Esophagus muscularis mucosa (tissue), 4 donors: ENCODE data around the gene CPNE1. TPM values are rescaled to one million over a fixed set of nuclear protein-coding genes. Genes with fewer than 3 reads are reported as not detected.
"Not testable (repeated sequence)": the region's sequence is repeated elsewhere in the genome, so short reads cannot be mapped to it uniquely, and the experiment has no call there.

ENCODE experiments used
- DNase-seq: peaks from one replicate; pipeline ENCODE4 v3.0.0-alpha.2; 2017; ENCODE audit errors: extremely low spot score
- H3K27ac ChIP-seq, 4 donors: fragments of 200-600 bp; sonication (generic); replicated peaks in 1 of 4; 1 replicate in 3 of 4; 2 replicates in 1 of 4; pipeline ENCODE4 v1.5.1; 2016 to 2019; ENCODE audit warnings: mild to moderate bottlenecking in 1 of 4
- H3K27me3 ChIP-seq, 4 donors: fragments of 200-600 bp; sonication (generic); one replicate each; pipeline versions ENCODE4 v1.5.1 to v1.6.0; 2016 to 2019
- H3K36me3 ChIP-seq, 4 donors: fragments of 200-600 bp; sonication (generic); one replicate each; pipeline ENCODE4 v1.5.1; 2016 to 2019
- H3K4me1 ChIP-seq, 4 donors: fragments of 200-600 bp; sonication (generic); one replicate each; pipeline ENCODE4 v1.5.1; 2016 to 2019
- H3K4me3 ChIP-seq, 4 donors: fragments of 200-600 bp; sonication (generic); 1 replicate in 2 of 4; 2 replicates in 2 of 4; pipeline ENCODE4 v1.5.1; 2016 to 2019; ENCODE audit warnings: mild to moderate bottlenecking in 4 of 4, moderate library complexity in 1 of 4
- H3K9me3 ChIP-seq, 4 donors: fragments of 200-600 bp; sonication (generic); 1 replicate in 3 of 4; 2 replicates in 1 of 4; pipeline ENCODE4 v1.5.1; 2016 to 2019
- EP300 ChIP-seq: sonication (generic); formaldehyde crosslinking; IDR thresholded peaks from one replicate; pipeline ENCODE4 v1.6.1; 2017; ENCODE audit warnings: antibody characterized with exemption
- POLR2A ChIP-seq: fragments of 450-650 bp; IDR thresholded peaks from one replicate; pipeline ENCODE4 v1.6.1; 2017; ENCODE audit warnings: antibody characterized with exemption, moderate library complexity, mild to moderate bottlenecking, low read depth
- POLR2AphosphoS5 ChIP-seq, 2 donors: sonication (generic); formaldehyde crosslinking; IDR thresholded peaks; one replicate each; pipeline ENCODE4 v1.6.1; 2017; ENCODE audit warnings: antibody characterized with exemption in 2 of 2
- WGBS: methylation state at CpG from one replicate; pipeline ENCODE4 v1.1.5; 2018; 5-methylcytosine and 5-hydroxymethylcytosine counted together
- intact Hi-C: fragments of 100-400 bp; cut with DNase I; formaldehyde crosslinking; loops from one replicate; pipeline ENCODE4 v1.15.1; 2023
- total RNA-seq, 4 donors: library from RNA; depleted of rRNA; stranded (reverse); fragments of >200 nt; gene quantifications; one replicate each; pipeline versions ENCODE4 v1.1.0 to v1.2.1, GENCODE V29; 2016
- TF ChIP-seq, protein P1 (sequence below), 3 experiments: fragments of 200-600 bp in 2 of 3; fragments of 450-650 bp in 1 of 3; sonication (generic) in 2 of 3; IDR thresholded peaks; one replicate each; pipeline ENCODE4 v1.5.1; 2017 to 2019; ENCODE audit warnings: antibody characterized with exemption in 3 of 3, mild to moderate bottlenecking in 2 of 3, moderate library complexity in 1 of 3

Gene CPNE1
- total RNA-seq, 4 donors from 2014 or later, result 23.0 to 148 (median 99.9) TPM

DNA sequence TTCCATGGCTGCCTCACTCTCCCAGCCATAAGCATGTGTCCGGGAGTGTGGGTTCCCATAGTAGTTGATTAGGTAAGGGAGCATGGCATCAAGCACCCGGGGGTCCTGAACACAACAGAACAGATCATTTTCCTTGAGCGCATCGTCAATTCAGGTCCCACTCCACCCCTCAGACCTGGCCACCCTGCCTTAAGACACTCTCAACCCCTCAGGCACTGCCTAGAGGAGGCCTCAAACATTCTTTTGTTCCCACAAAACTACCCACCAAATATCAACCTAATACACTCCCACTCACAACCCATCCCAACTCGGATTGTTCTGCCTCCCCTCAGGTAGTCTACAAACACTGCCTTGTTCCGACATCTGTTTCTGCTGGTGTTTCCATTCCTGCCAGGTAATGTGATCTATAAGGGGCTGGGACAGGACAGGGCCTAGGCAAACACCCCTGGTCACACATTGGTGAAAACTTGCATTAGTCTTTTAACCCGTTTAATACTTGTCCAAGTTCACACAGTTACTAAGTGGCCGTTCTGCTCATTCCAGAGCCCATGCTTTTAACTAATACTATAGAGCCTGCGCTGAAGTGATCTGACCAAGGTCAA lies 33.1 kb upstream of the CPNE1 start:
- H3K9me3 ChIP-seq, result no peaks in the 10 kb centered on the region
- H3K4me1 ChIP-seq, result peaks cover 19 to 40% (median 29%) of the 10 kb centered on the region in 4 donors
- TF ChIP-seq EP300 (no peak), POLR2A (no peak), POLR2AphosphoS5 (IDR thresholded peaks at IDR 0.05) (no peak)
- TF ChIP-seq, protein P1, sequence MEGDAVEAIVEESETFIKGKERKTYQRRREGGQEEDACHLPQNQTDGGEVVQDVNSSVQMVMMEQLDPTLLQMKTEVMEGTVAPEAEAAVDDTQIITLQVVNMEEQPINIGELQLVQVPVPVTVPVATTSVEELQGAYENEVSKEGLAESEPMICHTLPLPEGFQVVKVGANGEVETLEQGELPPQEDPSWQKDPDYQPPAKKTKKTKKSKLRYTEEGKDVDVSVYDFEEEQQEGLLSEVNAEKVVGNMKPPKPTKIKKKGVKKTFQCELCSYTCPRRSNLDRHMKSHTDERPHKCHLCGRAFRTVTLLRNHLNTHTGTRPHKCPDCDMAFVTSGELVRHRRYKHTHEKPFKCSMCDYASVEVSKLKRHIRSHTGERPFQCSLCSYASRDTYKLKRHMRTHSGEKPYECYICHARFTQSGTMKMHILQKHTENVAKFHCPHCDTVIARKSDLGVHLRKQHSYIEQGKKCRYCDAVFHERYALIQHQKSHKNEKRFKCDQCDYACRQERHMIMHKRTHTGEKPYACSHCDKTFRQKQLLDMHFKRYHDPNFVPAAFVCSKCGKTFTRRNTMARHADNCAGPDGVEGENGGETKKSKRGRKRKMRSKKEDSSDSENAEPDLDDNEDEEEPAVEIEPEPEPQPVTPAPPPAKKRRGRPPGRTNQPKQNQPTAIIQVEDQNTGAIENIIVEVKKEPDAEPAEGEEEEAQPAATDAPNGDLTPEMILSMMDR (IDR thresholded peaks at IDR 0.05), result no peak
- peaks cover 13 to 57% (median 56%) of the 10 kb centered on the region in 4 donors for H3K36me3 ChIP-seq
- DNase-seq, result no peak
- H3K27me3 ChIP-seq, result no peaks in the 10 kb centered on the region
- intact Hi-C loops, result loop anchor here (2.0 kb wide), 1 partner anchor 75 kb away; the partner anchor contains the start of gene PHF20
- WGBS, result 72% methylated on average over 9 of the region's 9 CpGs
- peak overlapping the region in 2 of 4 donors; percentile 91 to 95 for H3K27ac ChIP-seq
- peak overlapping the region; percentile 88 to 100 (median 92) for H3K4me3 ChIP-seq

DNA sequence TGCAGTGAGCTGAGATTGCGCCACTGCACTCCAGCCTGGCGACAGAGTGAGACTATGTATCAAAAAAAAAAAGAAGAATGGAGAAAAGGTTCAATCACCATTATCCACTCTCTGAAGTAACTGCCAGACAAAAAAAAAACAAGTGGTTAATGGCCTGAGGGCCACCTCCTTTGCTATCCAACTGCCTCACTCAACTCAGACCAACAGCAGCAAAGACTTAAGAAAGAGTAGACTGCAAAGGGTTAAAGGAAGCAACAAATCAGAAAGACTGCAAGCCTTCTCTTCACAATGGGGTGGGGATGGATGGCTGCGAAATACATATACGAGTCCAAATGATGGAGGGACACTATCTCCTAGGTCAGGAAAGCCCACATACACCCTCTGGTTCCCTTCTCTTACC lies 31.3 kb upstream of the CPNE1 start:
- intact Hi-C loops, result no loop called here
- TF ChIP-seq EP300 (no peak), POLR2AphosphoS5 (IDR thresholded peaks at IDR 0.05) (no peak), POLR2A (no peak)
- TF ChIP-seq, protein P1 (IDR thresholded peaks at IDR 0.05), result no peak
- 87% methylated on average over 4 of the region's 4 CpGs for WGBS
- H3K9me3 ChIP-seq, result no peaks in the 10 kb centered on the region
- H3K27me3 ChIP-seq, result no peaks in the 10 kb centered on the region
- DNase-seq, result no peak
- H3K36me3 ChIP-seq, result peaks cover 14 to 57% (median 54%) of the 10 kb centered on the region in 4 donors
- H3K27ac ChIP-seq, result no peak overlapping the region
- H3K4me1 ChIP-seq, result peaks cover 19 to 34% (median 29%) of the 10 kb centered on the region in 4 donors
- H3K4me3 ChIP-seq, result no peak overlapping the region

DNA sequence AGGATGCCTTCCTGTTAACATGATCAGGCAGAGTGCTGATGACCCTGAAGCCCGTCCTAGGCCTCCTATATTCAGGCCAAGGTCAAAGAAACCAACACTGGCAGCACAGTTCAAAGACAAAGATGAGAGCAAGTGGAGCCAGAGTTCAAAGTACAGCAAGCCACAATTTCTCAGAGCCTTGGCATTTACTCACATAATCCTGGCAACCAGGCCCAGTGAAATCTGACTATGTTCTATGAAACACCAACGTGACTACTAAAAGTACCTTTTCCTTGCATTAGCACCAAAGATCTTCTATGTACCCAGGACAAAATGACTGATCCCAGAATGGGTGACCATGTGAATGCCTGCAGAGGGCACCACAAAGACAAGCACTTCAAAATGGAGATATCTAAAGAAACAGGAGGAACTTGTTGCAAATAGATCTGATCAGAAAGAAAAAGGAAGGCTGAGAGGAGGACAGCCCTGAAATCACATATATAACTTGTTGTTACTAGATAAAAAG lies 30.6 kb upstream of the CPNE1 start:
- intact Hi-C loops, result no loop called here
- H3K4me3 ChIP-seq, result no peak overlapping the region
- peak; percentile 26 for DNase-seq
- H3K27me3 ChIP-seq, result no peaks in the 10 kb centered on the region
- H3K36me3 ChIP-seq, result peaks cover 14 to 63% (median 57%) of the 10 kb centered on the region in 4 donors
- 91% methylated on average over 2 of the region's 2 CpGs for WGBS
- no peak for TF ChIP-seq POLR2AphosphoS5 (IDR thresholded peaks at IDR 0.05)
- no peak for TF ChIP-seq EP300
- no peak for TF ChIP-seq POLR2A
- peaks cover 19 to 27% (median 24%) of the 10 kb centered on the region in 4 donors for H3K4me1 ChIP-seq
- H3K27ac ChIP-seq, result no peak overlapping the region
- no peaks in the 10 kb centered on the region for H3K9me3 ChIP-seq

DNA sequence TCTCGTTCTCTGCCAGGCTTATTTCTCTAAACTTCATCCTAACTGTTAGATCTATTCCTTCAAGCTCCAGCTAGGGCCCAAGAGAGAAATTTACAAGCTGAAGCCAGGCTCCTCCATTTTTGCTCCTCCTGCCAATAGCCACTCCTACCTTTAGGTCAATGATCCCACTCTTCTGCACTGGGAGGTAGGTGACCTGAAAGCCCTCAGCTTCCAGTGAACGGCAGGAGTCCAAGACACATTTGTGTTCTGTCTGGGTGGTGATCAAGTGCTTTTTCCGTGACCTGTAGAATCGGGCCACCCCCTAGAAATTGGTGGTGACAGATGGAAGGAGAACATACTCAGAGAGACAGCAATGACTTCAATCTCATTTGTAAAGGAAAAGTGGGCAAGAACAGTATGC lies 25.6 kb upstream of the CPNE1 start:
- Histone ChIP-seq H3K4me1 (no peaks in the 10 kb centered on the region), H3K27me3 (no peaks in the 10 kb centered on the region), H3K27ac (no peak overlapping the region), H3K36me3 (peaks cover 38 to 99% (median 84%) of the 10 kb centered on the region in 4 donors), H3K9me3 (no peaks in the 10 kb centered on the region), H3K4me3 (no peak overlapping the region)
- peak; percentile 68 for DNase-seq
- no peak for TF ChIP-seq EP300
- TF ChIP-seq, protein P1 (IDR thresholded peaks at IDR 0.05), result no peak
- no peak for TF ChIP-seq POLR2AphosphoS5 (IDR thresholded peaks at IDR 0.05)
- no peak for TF ChIP-seq POLR2A
- intact Hi-C loops, result no loop called here
- 94% methylated on average over 4 of the region's 4 CpGs for WGBS

DNA sequence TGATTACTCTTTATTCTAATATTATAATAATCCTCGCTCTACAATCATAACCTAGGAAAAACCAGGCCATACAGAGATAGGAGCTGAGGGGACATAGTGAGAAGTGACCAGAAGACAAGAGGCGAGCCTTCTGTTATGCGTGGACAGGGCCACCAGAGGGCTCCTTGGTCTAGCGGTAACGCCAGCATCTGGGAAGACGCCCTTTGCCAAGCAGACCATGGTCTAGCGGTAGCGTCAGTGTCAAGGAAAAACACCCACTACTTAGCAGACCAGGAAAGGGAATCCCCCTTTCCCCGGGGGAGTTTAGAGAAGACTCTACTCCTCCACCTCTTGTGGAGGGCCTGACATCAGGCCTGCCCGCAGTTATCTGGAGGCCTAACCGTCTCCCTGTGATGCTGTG lies 22.2 kb upstream of the CPNE1 start:
- H3K4me1 ChIP-seq, H3K9me3 ChIP-seq, intact Hi-C loops, H3K4me3 ChIP-seq, H3K27me3 ChIP-seq, H3K27ac ChIP-seq: not testable (repeated sequence)
- WGBS, result 85% methylated on average over 11 of the region's 11 CpGs
- peaks cover 36 to 92% (median 59%) of the 10 kb centered on the region in 4 donors for H3K36me3 ChIP-seq
- peak; percentile 12 for DNase-seq
- TF ChIP-seq, protein P1 (IDR thresholded peaks at IDR 0.05), result peak in 1 of 3 experiments; percentile 24

DNA sequence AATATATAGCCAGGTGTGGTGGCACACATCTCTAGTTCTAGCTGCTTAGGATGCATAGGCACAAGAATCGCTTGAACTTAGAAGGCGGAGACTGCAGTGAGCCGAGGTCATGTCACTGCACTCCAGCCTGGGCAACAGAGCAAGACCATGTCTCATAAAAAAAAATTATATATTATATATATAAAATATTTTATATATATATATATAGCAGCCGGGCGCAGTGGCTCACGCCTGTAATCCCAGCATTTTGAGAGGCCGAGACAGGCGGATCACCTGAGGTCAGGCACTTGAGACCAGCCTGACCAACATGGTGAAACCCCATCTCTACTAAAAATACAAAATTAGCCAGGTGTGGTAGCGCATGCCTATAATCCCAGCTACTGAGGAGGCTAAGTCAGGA lies 20.7 kb upstream of the CPNE1 start:
- peak; percentile 2 for DNase-seq
- H3K36me3 ChIP-seq, result peaks cover 33 to 92% (median 57%) of the 10 kb centered on the region in 4 donors
- H3K4me3 ChIP-seq, H3K27ac ChIP-seq, H3K4me1 ChIP-seq, intact Hi-C loops, H3K9me3 ChIP-seq, H3K27me3 ChIP-seq: not testable (repeated sequence)
- 95% methylated on average over 9 of the region's 9 CpGs for WGBS
